T-cell (primary cell): ENCODE results near the gene SYNGR3. TPM values are rescaled to one million over a fixed set of nuclear protein-coding genes. Genes with fewer than 3 reads are reported as not detected.

Experiments used
- ATAC-seq, 4 experiments: fragments of 200-7000 bp in 3 of 4; fragments of 150-1000 bp in 1 of 4; cut with Tn5 transposase; replicated peaks in 1 of 4; 1 replicate in 3 of 4; 2 replicates in 1 of 4; pipeline ENCODE4 v1.10.0; 2021; ENCODE audit warnings: moderate library complexity in 3 of 4, mild to moderate bottlenecking in 2 of 4, moderate number of reproducible peaks in 1 of 4
- CTCF ChIA-PET, 2 donors: fragments of 300-600 bp; sonication (Branson Sonifier 250); formaldehyde crosslinking; loops; one replicate each; lab custom pipeline; 2022; ENCODE audit warnings: antibody characterized with exemption in 2 of 2; lab: Charles Lee
- POLR2A ChIA-PET, 2 donors: fragments of 300-600 bp; sonication (Branson Sonifier 250); formaldehyde crosslinking; loops; one replicate each; lab custom pipeline; 2022; ENCODE audit warnings: antibody characterized with exemption in 2 of 2; lab: Charles Lee
- DNase-seq, 35 experiments: peaks; one replicate each; pipeline versions ENCODE4 v3.0.0 to v3.0.0-alpha.2; 2013 to 2023
- H3K27ac ChIP-seq: one replicate; pipeline ENCODE4 v1.5.1; 2013; ENCODE audit warnings: low read length
- H3K27me3 ChIP-seq, 2 experiments: replicated peaks in 1 of 2; 1 replicate in 1 of 2; 2 replicates in 1 of 2; pipeline versions ENCODE4 v1.6.1 to v1.7.0; 2013; ENCODE audit warnings: low read length in 1 of 2, mixed read lengths in 1 of 2; ENCODE audit not compliant: control insufficient read depth in 2 of 2, insufficient read depth in 2 of 2; ENCODE audit errors: extremely low read depth in 1 of 2
- H3K36me3 ChIP-seq, 2 donors: 1 replicate in 1 of 2; 2 replicates in 1 of 2; pipeline versions ENCODE4 v1.6.1 to v1.7.0; 2013; ENCODE audit warnings: low read length in 1 of 2; ENCODE audit not compliant: control insufficient read depth in 2 of 2, insufficient read depth in 1 of 2; ENCODE audit errors: extremely low read depth in 1 of 2
- H3K4me1 ChIP-seq, 2 experiments: 1 replicate in 1 of 2; 2 replicates in 1 of 2; pipeline versions ENCODE4 v1.6.1 to v1.7.0; 2013; ENCODE audit warnings: low read length in 2 of 2, mixed read lengths in 1 of 2; ENCODE audit not compliant: insufficient read depth in 2 of 2, control insufficient read depth in 1 of 2; ENCODE audit errors: extremely low read depth in 1 of 2
- H3K4me3 ChIP-seq, 2 donors: 1 replicate in 1 of 2; 2 replicates in 1 of 2; pipeline versions ENCODE4 v1.5.1 to v1.7.0; 2013; ENCODE audit warnings: mild to moderate bottlenecking in 2 of 2, low read length in 1 of 2, moderate library complexity in 1 of 2; ENCODE audit not compliant: control insufficient read depth in 1 of 2; ENCODE audit errors: extremely low read depth in 1 of 2
- H3K9me3 ChIP-seq: 2 replicates; pipeline ENCODE4 v1.7.0; 2013
- H3K27ac Mint-ChIP-seq, 2 donors: one replicate each; pipeline ENCODE4 v1.8.0; 2020 to 2021; ENCODE audit warnings: mild to moderate bottlenecking in 2 of 2, mixed read lengths in 2 of 2
- H3K27me3 Mint-ChIP-seq, 2 donors: one replicate each; pipeline ENCODE4 v1.8.0; 2021 to 2022; ENCODE audit warnings: mixed read lengths in 2 of 2
- H3K36me3 Mint-ChIP-seq: one replicate; pipeline ENCODE4 v1.8.0; 2021; ENCODE audit warnings: mixed read lengths
- H3K4me1 Mint-ChIP-seq, 3 donors: one replicate each; pipeline ENCODE4 v1.8.0; 2020 to 2022; ENCODE audit warnings: mixed read lengths in 3 of 3, mild to moderate bottlenecking in 1 of 3
- H3K4me3 Mint-ChIP-seq, 3 donors: one replicate each; pipeline ENCODE4 v1.8.0; 2020 to 2022; ENCODE audit warnings: mild to moderate bottlenecking in 3 of 3, mixed read lengths in 3 of 3, moderate library complexity in 3 of 3
- H3K9me3 Mint-ChIP-seq, 3 donors: one replicate each; pipeline ENCODE4 v1.8.0; 2020 to 2022; ENCODE audit warnings: mixed read lengths in 3 of 3
- WGBS: methylation state at CpG from one replicate; pipeline ENCODE4 v1.1.5; 2013; ENCODE audit warnings: missing lambda C conversion rate; ENCODE audit not compliant: insufficient coverage; 5-methylcytosine and 5-hydroxymethylcytosine counted together
- total RNA-seq, 35 experiments: library from RNA in 6 of 35; stranded (reverse) in 6 of 35; fragments of 120-200 nt in 1 of 35; gene quantifications; one replicate each; pipeline versions ENCODE4 v1.2.1 to v1.2.4 and lab custom pipeline; 2013 to 2026

Gene SYNGR3
- total RNA-seq, 5 donors from 2014 or later (not counting 1 experiment from before 2014, with no cell fraction given): 1.1 to 5.7 (median 1.7) TPM

- Histone ChIP-seq H3K27me3 (no peaks in the 10 kb centered on the region), H3K36me3 (peaks cover 7 to 18% of the 10 kb centered on the region in 2 donors), H3K27ac (peak within 1 kb of the TSS; percentile 68), H3K4me3 (peak within 1 kb of the TSS; percentile 70 to 90), H3K4me1 (peaks cover 2 to 22% of the 10 kb centered on the region in 2 experiments), H3K9me3 (no peaks in the 10 kb centered on the region)
- peaks cover 6 to 23% (median 14%) of the 10 kb centered on the region in 3 donors for H3K4me1 Mint-ChIP-seq
- ATAC-seq: peak; percentile 97 to 99 (median 98)
- ChIA-PET POLR2A (interaction anchor here (0.5 to 1.0 kb wide), 4 partner anchors 14 to 212 kb away, joined by 3 to 12 read pairs (median 5); partner anchors contain the start of genes RPS2 (in 1 of the 2) and TRAF7 (in 1 of the 2)), CTCF (interaction anchor here in 1 of 2 donors (1.1 kb wide), 1 partner anchor 61 kb away, joined by 3 read pairs; no protein-coding TSS in a partner anchor)
- peaks cover 1% of the 10 kb centered on the region for H3K36me3 Mint-ChIP-seq
- 0% methylated on average over 58 of the region's 77 CpGs for WGBS
- DNase-seq: peak; percentile 94 to 100 (median 98)
- peak within 1 kb of the TSS; percentile 63 to 85 for H3K27ac Mint-ChIP-seq
- no peaks in the 10 kb centered on the region for H3K9me3 Mint-ChIP-seq
- H3K27me3 Mint-ChIP-seq: no peaks in the 10 kb centered on the region
- H3K4me3 Mint-ChIP-seq: peak within 1 kb of the TSS; percentile 80 to 89 (median 82)
Observed at GRCh38 chr16:1942810-1943726, 46.7 kb upstream of the SYNGR3 start, which contains the start of gene MSRB1. Gene MSRB1, minus strand, starts transcription at chr16:1943199. Its CDS starts 43 bp downstream, at chr16:1943156.

GRCh38 chr16:1944612-1945199 is 45.1 kb upstream of the SYNGR3 start:
- CTCF ChIA-PET: no interaction called here

GRCh38 chr16:1945559-1946391 is 44.0 kb upstream of the SYNGR3 start:
- Mint-ChIP-seq H3K4me3 (no peak overlapping the region), H3K4me1 (peaks cover 6 to 23% (median 14%) of the 10 kb centered on the region in 3 donors), H3K36me3 (no peaks in the 10 kb centered on the region), H3K27ac (no peak overlapping the region), H3K27me3 (no peaks in the 10 kb centered on the region), H3K9me3 (no peaks in the 10 kb centered on the region)
- peaks cover 0 to under 1% of the 10 kb centered on the region in 2 donors for H3K36me3 ChIP-seq
- DNase-seq (no peak), ATAC-seq (no peak)
- no peak overlapping the region for H3K4me3 ChIP-seq
- ChIA-PET CTCF (no interaction called here), POLR2A (no interaction called here)
- 91% methylated on average over 13 of the region's 19 CpGs for WGBS
- no peaks in the 10 kb centered on the region for H3K9me3 ChIP-seq
- H3K27me3 ChIP-seq: peaks cover 0 to 5% of the 10 kb centered on the region in 2 experiments
- peaks cover 2 to 22% of the 10 kb centered on the region in 2 experiments for H3K4me1 ChIP-seq
- H3K27ac ChIP-seq: no peak overlapping the region

More at GRCh38 chr16:1944612-1945199, 45.1 kb upstream of the SYNGR3 start:
- no peaks in the 10 kb centered on the region for H3K36me3 Mint-ChIP-seq
- H3K4me3 ChIP-seq: no peak overlapping the region
- POLR2A ChIA-PET: interaction anchor here in 1 of 2 donors (0.7 kb wide), 1 partner anchor 20 kb away, joined by 11 read pairs; no protein-coding TSS in a partner anchor
- peaks cover 3 to 4% of the 10 kb centered on the region in 2 donors for H3K36me3 ChIP-seq
- H3K4me1 Mint-ChIP-seq: peaks cover 6 to 23% (median 14%) of the 10 kb centered on the region in 3 donors
- H3K27me3 ChIP-seq: no peaks in the 10 kb centered on the region
- H3K9me3 Mint-ChIP-seq: no peaks in the 10 kb centered on the region
- no peak overlapping the region for H3K27ac Mint-ChIP-seq
- H3K4me1 ChIP-seq: peaks cover 2 to 22% of the 10 kb centered on the region in 2 experiments
- no peak overlapping the region for H3K27ac ChIP-seq
- ATAC-seq: no peak
- 85% methylated on average over 5 of the region's 21 CpGs for WGBS
- H3K27me3 Mint-ChIP-seq: no peaks in the 10 kb centered on the region
- peak overlapping the region; percentile 46 to 89 (median 63) for H3K4me3 Mint-ChIP-seq
- no peak for DNase-seq
- no peaks in the 10 kb centered on the region for H3K9me3 ChIP-seq

DNA sequence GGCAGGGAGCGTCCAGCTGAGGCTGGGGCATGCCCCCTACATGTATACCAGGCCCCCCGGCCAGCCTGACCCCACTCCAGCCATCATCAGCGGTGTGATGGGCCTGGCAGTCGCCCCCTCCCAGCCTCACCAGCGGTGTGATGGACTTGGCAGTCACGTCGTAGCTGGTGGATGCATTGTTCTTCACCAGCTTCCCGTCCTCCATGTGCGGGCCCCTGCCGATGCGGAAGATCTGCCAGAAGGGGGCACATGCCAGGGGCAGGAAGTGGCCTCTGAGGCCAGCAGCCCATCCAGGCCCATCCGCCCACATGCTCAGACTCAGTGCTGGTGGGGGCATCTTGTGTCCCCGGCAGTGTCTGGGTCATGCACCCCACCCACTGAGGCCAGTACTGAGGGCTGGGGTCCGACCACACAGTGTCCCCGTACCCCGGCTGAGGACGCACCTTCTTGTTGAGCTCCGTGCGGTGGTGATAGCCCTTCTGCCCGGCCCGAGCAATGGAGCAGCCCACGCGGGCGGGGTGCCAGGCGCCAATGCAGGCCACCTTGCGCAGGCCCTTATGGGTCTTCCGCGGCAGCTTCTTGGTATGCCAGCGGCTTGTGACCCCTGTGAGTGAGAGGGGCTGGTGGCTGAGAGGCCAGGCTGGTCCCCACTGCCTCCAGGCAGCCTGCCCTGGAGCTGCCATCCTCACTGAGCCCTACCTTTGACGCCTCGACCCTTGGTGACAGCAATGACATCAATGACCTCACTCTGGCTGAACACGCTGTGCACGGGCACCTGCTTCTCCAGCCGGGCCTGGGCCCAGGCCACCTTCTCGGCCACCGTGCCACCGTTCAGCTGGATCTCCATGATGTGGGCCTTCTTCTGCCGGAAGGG is 43.0 kb upstream of the SYNGR3 start:
- peaks cover 0 to 8% of the 10 kb centered on the region in 2 experiments for H3K27me3 ChIP-seq
- peaks cover 6 to 19% (median 10%) of the 10 kb centered on the region in 3 donors for H3K4me1 Mint-ChIP-seq
- ChIA-PET CTCF (no interaction called here), POLR2A (no interaction called here)
- no peaks in the 10 kb centered on the region for H3K9me3 Mint-ChIP-seq
- H3K4me1 ChIP-seq: peaks cover 2 to 18% of the 10 kb centered on the region in 2 experiments
- H3K27me3 Mint-ChIP-seq: no peaks in the 10 kb centered on the region
- H3K27ac ChIP-seq: no peak overlapping the region
- no peaks in the 10 kb centered on the region for H3K36me3 Mint-ChIP-seq
- no peaks in the 10 kb centered on the region for H3K9me3 ChIP-seq
- H3K4me3 ChIP-seq: no peak overlapping the region
- no peak overlapping the region for H3K4me3 Mint-ChIP-seq
- no peaks in the 10 kb centered on the region for H3K36me3 ChIP-seq
- DNase-seq (no peak), ATAC-seq (no peak)
- 88% methylated on average over 37 of the region's 38 CpGs for WGBS
- no peak overlapping the region for H3K27ac Mint-ChIP-seq

DNA sequence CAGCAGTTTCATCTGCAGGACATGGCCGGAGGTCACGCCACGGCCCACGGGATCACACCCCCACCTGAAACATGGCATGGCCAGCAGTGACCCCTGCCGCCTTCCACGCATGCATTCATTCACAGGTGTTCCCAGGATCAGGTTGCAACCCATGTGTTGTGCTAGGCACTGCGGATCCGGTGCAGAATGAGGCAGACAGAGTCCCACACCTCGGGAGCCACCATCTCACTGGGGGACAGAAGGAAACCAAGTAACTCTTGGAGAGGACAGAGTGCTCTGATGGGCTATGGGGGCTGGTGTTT is 42.5 kb upstream of the SYNGR3 start:
- Histone ChIP-seq H3K36me3 (no peaks in the 10 kb centered on the region), H3K4me3 (no peak overlapping the region), H3K9me3 (no peaks in the 10 kb centered on the region), H3K27ac (no peak overlapping the region), H3K27me3 (peaks cover 0 to 8% of the 10 kb centered on the region in 2 experiments), H3K4me1 (peaks cover 2 to 12% of the 10 kb centered on the region in 2 experiments)
- DNase-seq (no peak), ATAC-seq (no peak)
- Mint-ChIP-seq H3K4me1 (peaks cover 4 to 13% (median 6%) of the 10 kb centered on the region in 3 donors), H3K9me3 (no peaks in the 10 kb centered on the region), H3K27me3 (no peaks in the 10 kb centered on the region), H3K4me3 (no peak overlapping the region), H3K36me3 (no peaks in the 10 kb centered on the region), H3K27ac (no peak overlapping the region)
- ChIA-PET CTCF (no interaction called here), POLR2A (no interaction called here)
- 88% methylated on average over 9 of the region's 9 CpGs for WGBS
